C4-2B (cell line): ENCODE measurements around the gene KLK13.

Experiments used
- H3K27ac ChIP-seq: fragments of 450-650 bp; 2 replicates; pipeline ENCODE4 v1.5.1; 2017
- ZFX ChIP-seq: fragments of 450-650 bp; IDR thresholded peaks from 2 replicates; pipeline ENCODE4 v1.6.1; 2017
- TF ChIP-seq, protein P1 (sequence below): fragments of 450-650 bp; conservative IDR thresholded peaks from 2 replicates; pipeline ENCODE4 v1.5.1; 2017; ENCODE audit warnings: mild to moderate bottlenecking

KLK13 gene, protein sequence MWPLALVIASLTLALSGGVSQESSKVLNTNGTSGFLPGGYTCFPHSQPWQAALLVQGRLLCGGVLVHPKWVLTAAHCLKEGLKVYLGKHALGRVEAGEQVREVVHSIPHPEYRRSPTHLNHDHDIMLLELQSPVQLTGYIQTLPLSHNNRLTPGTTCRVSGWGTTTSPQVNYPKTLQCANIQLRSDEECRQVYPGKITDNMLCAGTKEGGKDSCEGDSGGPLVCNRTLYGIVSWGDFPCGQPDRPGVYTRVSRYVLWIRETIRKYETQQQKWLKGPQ

DNA sequence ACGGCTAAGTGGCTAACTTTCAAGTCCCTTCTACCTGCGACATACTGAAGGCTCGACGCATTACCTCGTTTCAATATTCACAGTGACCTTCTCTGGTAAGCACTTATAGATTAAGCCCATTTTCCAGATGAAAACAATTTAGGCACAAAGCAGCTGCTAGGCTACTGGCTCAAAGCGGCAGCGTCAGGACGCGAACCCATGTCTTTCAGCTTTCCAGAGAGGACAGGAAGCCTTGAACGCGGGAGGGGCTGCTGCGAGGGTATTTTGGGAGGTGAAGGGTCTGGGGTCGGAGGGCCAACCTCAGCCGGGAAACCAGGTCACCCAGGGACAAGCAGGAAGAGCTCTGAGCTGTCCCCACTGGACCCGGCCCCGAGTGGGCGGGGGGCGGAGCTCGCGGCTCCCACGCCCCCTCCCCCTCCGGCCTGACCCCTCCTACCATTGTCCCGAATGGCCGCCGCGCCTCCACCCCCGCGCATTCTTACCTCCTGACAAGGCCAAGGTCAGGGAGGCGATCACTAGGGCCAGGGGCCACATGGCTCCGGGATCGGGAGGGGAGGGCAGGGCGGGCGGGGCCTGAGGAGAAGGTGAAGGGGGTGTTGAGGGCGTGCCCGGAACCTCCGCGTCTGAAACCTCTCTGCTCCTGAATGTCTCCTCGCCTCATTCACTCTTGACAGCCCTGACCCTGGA is at the start of gene KLK13:
KLK13 (minus strand) TSS at position 559 of the 687 bp plus-strand sequence; CDS start at position 534, 25 bp downstream.
- no peak for TF ChIP-seq ZFX
- TF ChIP-seq, protein P1, sequence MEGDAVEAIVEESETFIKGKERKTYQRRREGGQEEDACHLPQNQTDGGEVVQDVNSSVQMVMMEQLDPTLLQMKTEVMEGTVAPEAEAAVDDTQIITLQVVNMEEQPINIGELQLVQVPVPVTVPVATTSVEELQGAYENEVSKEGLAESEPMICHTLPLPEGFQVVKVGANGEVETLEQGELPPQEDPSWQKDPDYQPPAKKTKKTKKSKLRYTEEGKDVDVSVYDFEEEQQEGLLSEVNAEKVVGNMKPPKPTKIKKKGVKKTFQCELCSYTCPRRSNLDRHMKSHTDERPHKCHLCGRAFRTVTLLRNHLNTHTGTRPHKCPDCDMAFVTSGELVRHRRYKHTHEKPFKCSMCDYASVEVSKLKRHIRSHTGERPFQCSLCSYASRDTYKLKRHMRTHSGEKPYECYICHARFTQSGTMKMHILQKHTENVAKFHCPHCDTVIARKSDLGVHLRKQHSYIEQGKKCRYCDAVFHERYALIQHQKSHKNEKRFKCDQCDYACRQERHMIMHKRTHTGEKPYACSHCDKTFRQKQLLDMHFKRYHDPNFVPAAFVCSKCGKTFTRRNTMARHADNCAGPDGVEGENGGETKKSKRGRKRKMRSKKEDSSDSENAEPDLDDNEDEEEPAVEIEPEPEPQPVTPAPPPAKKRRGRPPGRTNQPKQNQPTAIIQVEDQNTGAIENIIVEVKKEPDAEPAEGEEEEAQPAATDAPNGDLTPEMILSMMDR, result no peak
- peak within 1 kb of the TSS; percentile 30 for H3K27ac ChIP-seq

DNA sequence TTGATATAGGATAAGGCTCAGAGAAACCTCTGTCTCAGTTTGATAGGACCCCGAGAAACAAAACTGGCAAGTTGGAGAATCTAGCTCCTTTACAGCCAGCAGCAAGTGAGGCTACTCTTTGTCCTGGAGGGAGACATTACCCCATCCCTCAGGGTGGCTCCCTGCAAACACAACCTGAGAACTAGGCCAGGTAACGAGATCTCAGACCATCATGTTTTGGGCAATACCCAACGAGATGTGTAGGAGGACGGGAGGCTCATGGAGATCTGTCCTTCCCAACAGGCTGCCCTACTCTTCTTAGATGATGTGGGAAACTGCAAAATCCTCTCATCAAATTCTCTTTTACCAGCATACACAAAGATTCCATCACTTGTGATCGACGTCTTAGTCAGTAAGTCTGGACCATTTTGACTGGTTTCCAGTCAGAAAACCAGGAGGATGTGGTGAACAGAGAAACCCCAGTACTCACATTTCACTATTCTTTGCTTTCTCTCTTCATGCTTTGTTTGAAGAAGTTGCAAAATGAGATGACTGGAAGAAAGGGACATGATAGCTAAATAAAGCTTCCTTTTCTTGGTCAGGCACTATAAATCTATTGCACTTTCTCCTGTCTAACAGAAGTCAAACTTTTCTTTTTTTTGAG is 49.3 kb upstream of the KLK13 start:
- no peak overlapping the region for H3K27ac ChIP-seq
- TF ChIP-seq ZFX, result no peak
- TF ChIP-seq, protein P1, result no peak

DNA sequence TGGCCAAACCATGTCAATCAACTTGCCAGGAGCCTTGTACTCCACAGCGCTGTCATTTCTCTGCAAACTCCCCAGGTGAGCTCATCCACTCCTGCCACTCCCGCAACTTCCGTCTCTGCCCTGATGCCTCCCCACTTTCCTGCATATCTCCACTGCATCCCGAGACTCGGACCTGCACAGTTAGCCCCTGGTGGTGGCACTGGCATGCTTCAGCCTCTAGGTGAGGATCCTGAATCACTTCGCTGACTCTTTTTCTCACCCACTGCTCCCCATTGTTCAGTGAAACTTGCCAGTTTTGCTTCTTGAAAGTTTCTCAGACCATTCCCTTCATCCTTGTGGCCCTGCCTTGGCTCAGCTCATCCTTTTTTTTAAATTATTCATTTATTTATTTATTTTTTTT is 46.7 kb upstream of the KLK13 start:
- no peak for TF ChIP-seq ZFX
- TF ChIP-seq, protein P1, result no peak; the same call in 1 of the 2 replicates
- H3K27ac ChIP-seq, result no peak overlapping the region

DNA sequence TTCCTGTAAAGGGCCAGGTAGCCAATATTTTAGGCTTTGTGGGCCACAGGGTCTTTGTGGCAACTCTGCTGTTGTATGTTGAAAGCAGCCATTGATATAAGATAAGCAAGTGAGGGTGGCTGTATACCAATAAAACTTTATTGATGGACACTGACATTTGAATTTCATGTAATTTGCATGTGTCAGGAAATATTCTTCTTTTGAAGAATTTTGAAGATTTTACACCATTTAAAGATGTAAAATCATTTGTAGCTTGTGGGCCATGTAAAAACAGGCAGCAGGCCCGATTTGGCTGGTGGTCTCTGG is 45.7 kb upstream of the KLK13 start:
- TF ChIP-seq, protein P1, result no peak
- no peak for TF ChIP-seq ZFX
- H3K27ac ChIP-seq, result no peak overlapping the region

DNA sequence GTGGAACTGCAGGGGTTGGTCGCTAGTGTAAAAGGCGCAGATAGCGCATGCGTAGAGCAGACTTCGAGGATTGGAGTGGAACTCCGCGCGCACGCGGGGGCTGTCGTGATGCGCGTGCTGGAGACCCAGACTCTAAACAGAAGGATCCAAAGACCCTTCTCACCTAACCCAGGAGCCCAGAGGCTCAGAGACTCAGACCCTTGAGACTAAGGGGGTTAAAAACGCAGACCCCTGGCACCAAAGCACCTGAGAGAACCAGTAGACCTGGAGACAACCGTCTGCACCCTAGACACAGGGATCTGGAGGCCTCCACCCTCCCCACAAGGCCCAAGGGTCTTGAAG is 43.9 kb upstream of the KLK13 start:
- H3K27ac ChIP-seq, result peak overlapping the region; percentile 66
- no peak for TF ChIP-seq ZFX
- TF ChIP-seq, protein P1, result no peak

DNA sequence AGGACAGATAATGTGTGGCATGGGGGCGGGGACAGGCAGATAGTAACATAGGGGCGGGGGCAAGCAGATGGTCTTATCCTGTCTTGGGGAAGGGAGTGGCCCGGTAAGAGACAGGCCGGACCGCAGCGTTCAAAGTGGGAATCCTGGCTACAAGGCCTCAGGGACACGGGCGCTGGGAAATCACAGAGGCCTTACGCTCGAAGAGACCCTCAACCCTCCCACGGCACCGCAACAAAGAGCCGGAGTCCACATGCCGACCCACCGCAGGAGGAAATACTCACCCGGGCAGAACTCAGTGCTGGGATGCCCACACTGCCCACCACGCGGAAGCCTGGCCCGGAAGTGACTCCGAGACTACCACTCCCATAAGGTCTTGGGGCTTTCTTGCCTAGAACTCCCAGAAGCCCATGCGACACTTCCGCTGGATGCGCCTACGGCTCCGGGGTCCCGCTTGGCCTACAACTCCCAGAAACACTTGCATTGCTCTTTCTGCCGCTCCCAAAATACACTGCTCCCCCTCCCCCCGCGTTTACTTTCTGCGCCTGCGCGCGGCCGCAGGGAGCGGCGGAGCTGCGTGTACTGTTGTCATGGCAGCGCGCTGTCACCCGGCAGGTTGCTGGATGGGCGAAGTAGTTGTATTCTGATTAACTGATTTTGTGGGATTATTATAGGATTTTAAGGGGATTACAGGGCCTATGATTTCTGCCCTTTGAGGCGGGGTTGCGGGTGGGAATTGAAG is 43.3 kb upstream of the KLK13 start, which contains the start of gene CTU1:
CTU1 (minus strand) TSS at position 344 of the 739 bp plus-strand sequence. CDS start 3,840 bp downstream, outside the sequence.
- H3K27ac ChIP-seq, result peak within 1 kb of the TSS; percentile 66
- peak; percentile 94 for TF ChIP-seq ZFX
- TF ChIP-seq, protein P1, result no peak
